Breast epithelium (tissue), 3 donors: ENCODE measurements around the gene CDKN1A.

Experiments
- POLR2AphosphoS5 ChIP-seq, 3 donors: sonication (generic); formaldehyde crosslinking; IDR thresholded peaks; one replicate each; pipeline ENCODE4 v1.6.1; 2017; ENCODE audit warnings: antibody characterized with exemption in 3 of 3
- TF ChIP-seq, protein P1 (sequence below), 3 donors: fragments of 450-650 bp; IDR thresholded peaks; one replicate each; pipeline ENCODE4 v1.5.1; 2016 to 2017; ENCODE audit warnings: antibody characterized with exemption in 3 of 3, mild to moderate bottlenecking in 3 of 3, moderate library complexity in 3 of 3

DNA sequence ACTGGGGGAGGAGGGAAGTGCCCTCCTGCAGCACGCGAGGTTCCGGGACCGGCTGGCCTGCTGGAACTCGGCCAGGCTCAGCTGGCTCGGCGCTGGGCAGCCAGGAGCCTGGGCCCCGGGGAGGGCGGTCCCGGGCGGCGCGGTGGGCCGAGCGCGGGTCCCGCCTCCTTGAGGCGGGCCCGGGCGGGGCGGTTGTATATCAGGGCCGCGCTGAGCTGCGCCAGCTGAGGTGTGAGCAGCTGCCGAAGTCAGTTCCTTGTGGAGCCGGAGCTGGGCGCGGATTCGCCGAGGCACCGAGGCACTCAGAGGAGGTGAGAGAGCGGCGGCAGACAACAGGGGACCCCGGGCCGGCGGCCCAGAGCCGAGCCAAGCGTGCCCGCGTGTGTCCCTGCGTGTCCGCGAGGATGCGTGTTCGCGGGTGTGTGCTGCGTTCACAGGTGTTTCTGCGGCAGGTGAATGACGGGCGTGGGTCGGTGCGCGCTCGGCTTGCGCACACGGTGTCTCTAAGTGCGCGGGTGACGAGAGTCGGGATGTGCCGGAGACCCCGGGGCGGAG is at the start of gene CDKN1A:
- peak; percentile 96 to 98 (median 96) for TF ChIP-seq POLR2AphosphoS5 (IDR thresholded peaks at IDR 0.05)
- TF ChIP-seq, protein P1, sequence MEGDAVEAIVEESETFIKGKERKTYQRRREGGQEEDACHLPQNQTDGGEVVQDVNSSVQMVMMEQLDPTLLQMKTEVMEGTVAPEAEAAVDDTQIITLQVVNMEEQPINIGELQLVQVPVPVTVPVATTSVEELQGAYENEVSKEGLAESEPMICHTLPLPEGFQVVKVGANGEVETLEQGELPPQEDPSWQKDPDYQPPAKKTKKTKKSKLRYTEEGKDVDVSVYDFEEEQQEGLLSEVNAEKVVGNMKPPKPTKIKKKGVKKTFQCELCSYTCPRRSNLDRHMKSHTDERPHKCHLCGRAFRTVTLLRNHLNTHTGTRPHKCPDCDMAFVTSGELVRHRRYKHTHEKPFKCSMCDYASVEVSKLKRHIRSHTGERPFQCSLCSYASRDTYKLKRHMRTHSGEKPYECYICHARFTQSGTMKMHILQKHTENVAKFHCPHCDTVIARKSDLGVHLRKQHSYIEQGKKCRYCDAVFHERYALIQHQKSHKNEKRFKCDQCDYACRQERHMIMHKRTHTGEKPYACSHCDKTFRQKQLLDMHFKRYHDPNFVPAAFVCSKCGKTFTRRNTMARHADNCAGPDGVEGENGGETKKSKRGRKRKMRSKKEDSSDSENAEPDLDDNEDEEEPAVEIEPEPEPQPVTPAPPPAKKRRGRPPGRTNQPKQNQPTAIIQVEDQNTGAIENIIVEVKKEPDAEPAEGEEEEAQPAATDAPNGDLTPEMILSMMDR (IDR thresholded peaks at IDR 0.05): peak in 1 of 3 donors; percentile 7
